Neural cell (in vitro differentiated cells): Measurements from ENCODE around the gene LRCH1. TPM values are rescaled to one million over a fixed set of nuclear protein-coding genes. Genes with fewer than 3 reads are reported as not detected.

Experiments
- H2AFZ ChIP-seq: fragments of 200-600, 300-800 bp; sonication (generic), shearing (Covaris generic); 2 replicates; pipeline ENCODE4 v1.6.0; 2014; ENCODE audit warnings: low read depth, mild to moderate bottlenecking, antibody characterized with exemption, low read length, moderate library complexity
- H3F3A ChIP-seq: fragments of 200-600 bp; shearing (Covaris generic); 2 replicates; pipeline ENCODE4 v1.6.1; 2016; ENCODE audit warnings: mild to moderate bottlenecking, moderate library complexity, mixed read lengths, antibody characterized with exemption, low read length; ENCODE audit not compliant: insufficient read depth, poor library complexity, severe bottlenecking
- H3K27ac ChIP-seq: fragments of 200-600, 300-800 bp; sonication (generic), shearing (Covaris generic); 2 replicates; pipeline ENCODE4 v1.5.1; 2014; ENCODE audit warnings: mild to moderate bottlenecking, low read length, moderate library complexity
- H3K27me3 ChIP-seq: fragments of 300-800, 200-600 bp; sonication (generic), shearing (Covaris generic); 2 replicates; pipeline ENCODE4 v1.6.0; 2014; ENCODE audit warnings: mild to moderate bottlenecking, low read depth, low read length, moderate library complexity; ENCODE audit not compliant: insufficient read depth
- H3K36me3 ChIP-seq: fragments of 300-800, 200-600 bp; sonication (generic), shearing (Covaris generic); 2 replicates; pipeline ENCODE4 v1.5.1; 2014; ENCODE audit warnings: mild to moderate bottlenecking, antibody characterized with exemption, low read length, moderate library complexity; ENCODE audit not compliant: insufficient read depth
- H3K4me2 ChIP-seq: fragments of 300-800, 200-600 bp; sonication (generic), shearing (Covaris generic); 2 replicates; pipeline ENCODE4 v1.6.0; 2014; ENCODE audit warnings: mild to moderate bottlenecking, low read length
- H3K4me3 ChIP-seq: fragments of 300-800, 200-600 bp; sonication (generic), shearing (Covaris generic); 2 replicates; pipeline ENCODE4 v1.5.1; 2014; ENCODE audit warnings: mild to moderate bottlenecking, low read length, moderate library complexity
- H3K79me2 ChIP-seq: fragments of 200-600 bp; shearing (Covaris generic); replicated peaks from 2 replicates; pipeline ENCODE4 v1.6.0; 2014; ENCODE audit warnings: mild to moderate bottlenecking, low read length, moderate library complexity; ENCODE audit not compliant: insufficient read depth
- H3K9ac ChIP-seq: fragments of 300-800, 200-600 bp; sonication (generic), shearing (Covaris generic); 2 replicates; pipeline ENCODE4 v1.6.1; 2016; ENCODE audit warnings: mild to moderate bottlenecking, low read length, mixed read lengths
- H3K9me2 ChIP-seq: fragments of 200-600 bp; shearing (Covaris generic); 2 replicates; pipeline ENCODE4 v1.6.1; 2016; ENCODE audit warnings: mild to moderate bottlenecking, low read length, mixed read lengths; ENCODE audit not compliant: insufficient read depth
- H3K9me3 ChIP-seq: fragments of 200-600, 300-800 bp; sonication (generic), shearing (Covaris generic); 2 replicates; pipeline ENCODE4 v1.6.1; 2016; ENCODE audit warnings: mild to moderate bottlenecking, mixed run types, low read length, moderate library complexity, mixed read lengths
- H4K20me1 ChIP-seq: fragments of 200-600 bp; shearing (Covaris generic); 2 replicates; pipeline ENCODE4 v1.6.1; 2016; ENCODE audit warnings: mild to moderate bottlenecking, mixed run types; ENCODE audit not compliant: insufficient read depth
- CTCF ChIP-seq: fragments of 450-650 bp; IDR thresholded peaks from 2 replicates; pipeline ENCODE4 v1.5.1; 2014; ENCODE audit warnings: antibody characterized with exemption, mild to moderate bottlenecking, moderate library complexity; ENCODE audit not compliant: poor library complexity, severe bottlenecking
- EP300 ChIP-seq: fragments of 450-650 bp; conservative IDR thresholded peaks from 2 replicates; pipeline ENCODE4 v1.6.1; 2014; ENCODE audit warnings: antibody characterized with exemption, mild to moderate bottlenecking, moderate library complexity; ENCODE audit not compliant: poor library complexity, severe bottlenecking
- EZH2 ChIP-seq: fragments of 200-600, 300-800 bp; shearing (Covaris generic), sonication (generic); IDR thresholded peaks from 2 replicates; pipeline ENCODE4 v1.6.1; 2014; ENCODE audit warnings: antibody characterized with exemption, low read length, borderline replicate concordance, mild to moderate bottlenecking; ENCODE audit not compliant: insufficient read depth, poor library complexity, severe bottlenecking
- MXI1 ChIP-seq: fragments of 450-650 bp; conservative IDR thresholded peaks from 2 replicates; pipeline ENCODE4 v1.6.1; 2014; ENCODE audit warnings: antibody characterized with exemption, mild to moderate bottlenecking; ENCODE audit not compliant: poor library complexity, severe bottlenecking
- POLR2AphosphoS5 ChIP-seq: IDR thresholded peaks from 2 replicates; pipeline ENCODE4 v1.6.1; 2012
- RAD21 ChIP-seq: fragments of 450-650 bp; conservative IDR thresholded peaks from 2 replicates; pipeline ENCODE4 v1.6.1; 2014; ENCODE audit warnings: antibody characterized with exemption, mild to moderate bottlenecking, moderate library complexity
- REST ChIP-seq: IDR thresholded peaks from 2 replicates; pipeline ENCODE4 v1.6.1; 2012; ENCODE audit warnings: borderline replicate concordance
- SMC3 ChIP-seq: fragments of 450-650 bp; conservative IDR thresholded peaks from 2 replicates; pipeline ENCODE4 v1.6.1; 2014; ENCODE audit warnings: antibody characterized with exemption, mild to moderate bottlenecking, moderate library complexity; ENCODE audit not compliant: poor library complexity
- TAF1 ChIP-seq: IDR thresholded peaks from 2 replicates; pipeline ENCODE4 v1.6.1; 2012; ENCODE audit warnings: low read depth
- polyA plus RNA-seq: library from polyadenylated mRNA; depleted of rRNA; stranded (reverse); fragments of >200 nt; gene quantifications from 2 replicates; pipeline ENCODE4 v1.2.3, GENCODE V29; 2014

Gene LRCH1
- polyA plus RNA-seq, 1 donor from 2014 or later = 15.4 TPM

- H3K9ac ChIP-seq = no peak overlapping the region
- H3K27me3 ChIP-seq = no peaks in the 10 kb centered on the region
- no peak overlapping the region for H3K4me3 ChIP-seq
- peaks cover 13% of the 10 kb centered on the region for H3K79me2 ChIP-seq
- H3K27ac ChIP-seq = no peak overlapping the region
- no peak overlapping the region for H2AFZ ChIP-seq
- H3K4me2 ChIP-seq = no peak overlapping the region
- no peaks in the 10 kb centered on the region for H3K9me3 ChIP-seq
- no peaks in the 10 kb centered on the region for H4K20me1 ChIP-seq
- H3K9me2 ChIP-seq = no peaks in the 10 kb centered on the region
- H3F3A ChIP-seq = no peaks in the 10 kb centered on the region
- H3K36me3 ChIP-seq = no peaks in the 10 kb centered on the region
- TF ChIP-seq TAF1 = no peak
- TF ChIP-seq CTCF = no peak
- TF ChIP-seq SMC3 = no peak
- TF ChIP-seq MXI1 = no peak
- TF ChIP-seq POLR2AphosphoS5 = no peak
- TF ChIP-seq EZH2 = no peak
- TF ChIP-seq RAD21 = no peak
Measured at GRCh38 chr13:46598140-46598819, 45.3 kb downstream of the LRCH1 start.

DNA sequence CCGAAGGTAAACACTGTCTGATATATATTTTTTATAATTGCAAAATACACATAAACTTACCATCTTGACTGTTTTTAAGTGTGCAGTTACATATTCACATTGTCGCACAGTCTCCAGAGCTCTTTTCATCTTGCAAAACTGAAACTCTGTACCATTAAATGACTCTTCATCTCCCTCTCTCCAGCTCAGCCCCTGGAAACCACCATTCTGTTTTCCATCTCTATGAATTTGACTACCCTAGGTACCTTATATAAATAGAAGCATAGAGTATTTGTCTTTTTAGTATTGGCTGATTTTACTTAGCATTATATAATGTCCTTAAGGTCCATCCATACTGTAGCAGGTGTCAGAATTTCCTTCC lies 45.8 kb downstream of the LRCH1 start:
- Histone ChIP-seq H4K20me1 (no peaks in the 10 kb centered on the region), H3K4me3 (no peak overlapping the region)

More for the DNA sequence above, 45.8 kb downstream of the LRCH1 start:
- H3K4me2 ChIP-seq = no peak overlapping the region
- H2AFZ ChIP-seq = no peak overlapping the region
- no peak for TF ChIP-seq MXI1
- TF ChIP-seq REST = no peak
- TF ChIP-seq POLR2AphosphoS5 = no peak
- TF ChIP-seq CTCF = no peak
- no peak for TF ChIP-seq SMC3
- TF ChIP-seq EZH2 = no peak
- no peak for TF ChIP-seq RAD21
- TF ChIP-seq TAF1 = no peak
- no peak for TF ChIP-seq EP300
- no peaks in the 10 kb centered on the region for H3K36me3 ChIP-seq
- no peak overlapping the region for H3K27ac ChIP-seq
- no peak overlapping the region for H3K9ac ChIP-seq
- H3K27me3 ChIP-seq = no peaks in the 10 kb centered on the region
- peaks cover 13% of the 10 kb centered on the region for H3K79me2 ChIP-seq
- H3K9me3 ChIP-seq = no peaks in the 10 kb centered on the region
- H3F3A ChIP-seq = no peaks in the 10 kb centered on the region
- no peaks in the 10 kb centered on the region for H3K9me2 ChIP-seq
